NOMO-1 treated with DMSO at 0.1 percent for 48 hours (cell line): Measurements from ENCODE around the gene NCBP2L.

Experiments
- DNase-seq: peaks from one replicate; lab custom pipeline; 2025; ENCODE audit not compliant: unreplicated experiment; lab: John Stamatoyannopoulos, UW

NCBP2L gene

GRCh38 chrX:107777536-107777832, at the start of gene NCBP2L:
Gene NCBP2L (plus strand): TSS chrX:107777733. CDS start chrX:107794221, 16,488 bp downstream.
- DNase-seq = no peak

GRCh38 chrX:107728371-107729099, 49.0 kb upstream of the NCBP2L start:
- no peak for DNase-seq

GRCh38 chrX:107729558-107730297, 47.8 kb upstream of the NCBP2L start:
- no peak for DNase-seq

GRCh38 chrX:107730298-107730655, 47.3 kb upstream of the NCBP2L start:
- no peak for DNase-seq

- DNase-seq = no peak
Measured at GRCh38 chrX:107730991-107731766, 46.4 kb upstream of the NCBP2L start.

- no peak for DNase-seq
Measured at GRCh38 chrX:107731831-107732502, 45.6 kb upstream of the NCBP2L start.

- no peak for DNase-seq
Measured at GRCh38 chrX:107733686-107734085, 43.8 kb upstream of the NCBP2L start.

- no peak for DNase-seq
Measured at GRCh38 chrX:107734646-107735045, 42.9 kb upstream of the NCBP2L start.

GRCh38 chrX:107736781-107737531, 40.6 kb upstream of the NCBP2L start:
- no peak for DNase-seq

GRCh38 chrX:107738272-107738671, 39.3 kb upstream of the NCBP2L start:
- DNase-seq = no peak

GRCh38 chrX:107738768-107739167, 38.8 kb upstream of the NCBP2L start:
- DNase-seq = no peak

- no peak for DNase-seq
Measured at GRCh38 chrX:107739541-107739940, 38.0 kb upstream of the NCBP2L start.

GRCh38 chrX:107741404-107741790, 36.1 kb upstream of the NCBP2L start:
- DNase-seq = no peak

- no peak for DNase-seq
Measured at GRCh38 chrX:107742700-107743191, 34.8 kb upstream of the NCBP2L start.

GRCh38 chrX:107743995-107744394, 33.5 kb upstream of the NCBP2L start:
- DNase-seq = no peak

GRCh38 chrX:107744868-107745267, 32.7 kb upstream of the NCBP2L start:
- DNase-seq = no peak

- no peak for DNase-seq
Measured at GRCh38 chrX:107747596-107748161, 29.9 kb upstream of the NCBP2L start.

GRCh38 chrX:107748506-107748905, 29.0 kb upstream of the NCBP2L start:
- DNase-seq = no peak

- DNase-seq = no peak
Measured at GRCh38 chrX:107750263-107750662, 27.3 kb upstream of the NCBP2L start.

- DNase-seq = no peak
Measured at GRCh38 chrX:107750861-107751445, 26.6 kb upstream of the NCBP2L start.
